K562 (cell line): ENCODE results near the gene HSPA8. TPM values are rescaled to one million over a fixed set of nuclear protein-coding genes. Genes with fewer than 3 reads are reported as not detected.

Source experiments
- BCL6 ChIP-seq: fragments of 250-450 bp; sonication (Bioruptor Pico); IDR thresholded peaks from 2 replicates; pipeline ENCODE4 v1.4.0; 2020
- CBFA2T3 ChIP-seq: fragments of 450-650 bp; IDR thresholded peaks from 2 replicates; pipeline ENCODE4 v1.6.1; 2017
- ETV1 ChIP-seq: fragments of 450-650 bp; conservative IDR thresholded peaks from 2 replicates; pipeline ENCODE4 v1.6.1; 2016; ENCODE audit warnings: missing genetic modification characterization, control low read depth, low read depth, missing compliant biosample characterization
- IRF1 ChIP-seq: sonication (generic); formaldehyde crosslinking; IDR thresholded peaks from 2 replicates; pipeline ENCODE4 v1.8.0; 2022; ENCODE audit warnings: missing genetic modification reagents, mild to moderate bottlenecking, borderline replicate concordance
- MXD1 ChIP-seq: fragments of 250-450 bp; sonication (Bioruptor Pico); IDR thresholded peaks from 2 replicates; pipeline ENCODE4 v1.8.0; 2021; ENCODE audit warnings: borderline replicate concordance, mild to moderate bottlenecking, moderate library complexity; ENCODE audit not compliant: poor library complexity, severe bottlenecking
- PREB ChIP-seq: sonication (generic); formaldehyde crosslinking; IDR thresholded peaks from 2 replicates; pipeline ENCODE4 v1.8.1; 2023; ENCODE audit warnings: mild to moderate bottlenecking, missing genetic modification reagents
- RNF219 ChIP-seq: fragments of 250-450 bp; sonication (Bioruptor Pico); IDR thresholded peaks from 2 replicates; pipeline ENCODE4 v1.5.0; 2022; ENCODE audit warnings: mild to moderate bottlenecking
- STAT5A ChIP-seq: IDR thresholded peaks from 2 replicates; pipeline ENCODE4 v1.6.1; 2012; ENCODE audit warnings: low read length, inconsistent platforms, borderline replicate concordance
- TBL1XR1 ChIP-seq, 2 experiments: IDR thresholded peaks; 2 replicates each; pipeline ENCODE4 v1.6.1; 2012; ENCODE audit warnings: improper control_type of control experiment in 2 of 2, low read length in 2 of 2, mild to moderate bottlenecking in 1 of 2
- TEAD4 ChIP-seq, 2 experiments: sonication (generic) in 1 of 2; formaldehyde crosslinking in 1 of 2; IDR thresholded peaks; 2 replicates each; pipeline versions ENCODE4 v1.6.1 to v1.8.0; 2012 to 2022; ENCODE audit warnings: borderline replicate concordance in 1 of 2, inconsistent platforms in 1 of 2, low read length in 1 of 2, mild to moderate bottlenecking in 1 of 2, missing genetic modification reagents in 1 of 2
- ZNF23 ChIP-seq: fragments of 250-450 bp; sonication (Bioruptor Pico); IDR thresholded peaks from 2 replicates; pipeline ENCODE4 v1.4.0; 2020; ENCODE audit warnings: mild to moderate bottlenecking
- ZNF407 ChIP-seq: fragments of 450-650 bp; IDR thresholded peaks from 2 replicates; pipeline ENCODE4 v1.6.1; 2016; ENCODE audit warnings: low read depth
- ZNF79 ChIP-seq: fragments of 250-450 bp; sonication (Bioruptor Pico); IDR thresholded peaks from 2 replicates; pipeline ENCODE4 v1.4.0; 2020; ENCODE audit warnings: low read depth, mild to moderate bottlenecking, moderate library complexity
- polyA plus RNA-seq, 8 experiments: library from polyadenylated mRNA; depleted of rRNA in 4 of 8; stranded (reverse) in 5 of 8; unstranded in 3 of 8; fragments of >200 nt; fragmentation: Nextera tagmentation in 2 of 8; fragmentation: Illumina TruSeq in 1 of 8; extraction: Ambion mirVana in 2 of 8; extraction: Trizol in 1 of 8; gene quantifications; 2 replicates each; pipeline versions ENCODE4 v1.2.1 to v1.2.3, GENCODE V29; 2011 to 2014; ENCODE audit warnings: inconsistent platforms in 1 of 8, missing spikeins in 1 of 8
- total RNA-seq, 7 experiments: library from RNA; depleted of rRNA in 6 of 7; stranded (reverse); fragments of >200 nt in 6 of 7; fragmentation: Illumina TruSeq in 2 of 7; extraction: Trizol in 2 of 7; gene quantifications; 2 replicates each; pipeline versions ENCODE4 v1.2.1 to v1.2.3, GENCODE V29; 2011 to 2021; ENCODE audit warnings: low replicate concordance in 1 of 7

HSPA8 gene
- total and polyA plus RNA-seq, 9 of the 15 experiments (the other 6 are each of a cell fraction or from before 2014, with no cell fraction given), result 1,250 to 3,966 (median 2,773) TPM

- TF ChIP-seq RNF219, result no peak
- TF ChIP-seq PREB (CRISPR knock-in tag), result no peak
- TF ChIP-seq BCL6 (CRISPR knock-in tag), result no peak
- TF ChIP-seq TEAD4 (IDR thresholded peaks at IDR 0.05; ENCODE audit: low read length), result 0 out of 2 replicates have a peak, but pooled peaks have one; percentile 2
- TF ChIP-seq TEAD4 (CRISPR knock-in tag; IDR thresholded peaks at IDR 0.05; ENCODE audit: borderline replicate concordance), result no peak
- no peak for TF ChIP-seq MXD1 (CRISPR knock-in tag)
- no peak for TF ChIP-seq ZNF79
- TF ChIP-seq ETV1 (tag), result 0 out of 2 replicates have a peak, but pooled peaks have one; percentile 13
- no peak for TF ChIP-seq TBL1XR1 (IDR thresholded peaks at IDR 0.05; ENCODE audit: low read length in 2 of 2)
- no peak for TF ChIP-seq IRF1 (CRISPR knock-in tag)
- TF ChIP-seq STAT5A, result no peak
- no peak for TF ChIP-seq ZNF407
- TF ChIP-seq ZNF23 (CRISPR knock-in tag), result no peak
- no peak for TF ChIP-seq CBFA2T3
Observed at GRCh38 chr11:123062892-123063825, 1.2 kb upstream of the HSPA8 start (continued).
